Right cardiac atrium (tissue), 5 donors: ENCODE measurements around the gene COL16A1. TPM values are rescaled to one million over a fixed set of nuclear protein-coding genes. Genes with fewer than 3 reads are reported as not detected.

Experiments
- ATAC-seq, 2 donors: fragments of 200-7000 bp; cut with Tn5 transposase; one replicate each; pipeline versions ENCODE4 v1.8.0 to v1.9.1; 2020; ENCODE audit warnings: moderate library complexity in 2 of 2, mild to moderate bottlenecking in 1 of 2
- DNase-seq, 3 donors: peaks; one replicate each; pipeline ENCODE4 v3.0.0-alpha.2; 2020
- H3K27ac ChIP-seq: one replicate; pipeline ENCODE4 v1.5.1; 2013; ENCODE audit warnings: mild to moderate bottlenecking, low read length, control low read depth, moderate library complexity
- H3K27me3 ChIP-seq: one replicate; pipeline ENCODE4 v1.6.1; 2013; ENCODE audit not compliant: control insufficient read depth, insufficient read depth
- H3K4me1 ChIP-seq: one replicate; pipeline ENCODE4 v1.6.1; 2013; ENCODE audit warnings: low read length; ENCODE audit not compliant: control insufficient read depth, insufficient read depth
- H3K4me3 ChIP-seq: one replicate; pipeline ENCODE4 v1.5.1; 2013; ENCODE audit warnings: low read length, control low read depth
- H3K9me3 ChIP-seq: one replicate; pipeline ENCODE4 v1.6.1; 2013; ENCODE audit warnings: low read length; ENCODE audit not compliant: control insufficient read depth
- WGBS: extraction: QIAGEN DNeasy Blood & Tissue Kit; methylation state at CpG from one replicate; pipeline ENCODE4 v1.1.7; 2013; 5-methylcytosine and 5-hydroxymethylcytosine counted together
- intact Hi-C, 4 donors: fragments of 100-400 bp; cut with DNase I; formaldehyde crosslinking; loops; one replicate each; pipeline versions ENCODE4 v1.11.0 to v1.14.0; 2022 to 2023
- polyA plus RNA-seq: library from polyadenylated mRNA; stranded (reverse); fragments of 200-250 nt; gene quantifications from one replicate; pipeline ENCODE4 v1.2.3, GENCODE V29; 2013
- total RNA-seq, 4 donors: library from RNA; stranded (reverse); fragmentation: NEBNext Ultra II Directional; extraction: Animal tissue kit (Norgen Biotek cat#: 25700); gene quantifications; one replicate each; pipeline ENCODE4 v1.2.1, GENCODE V29; 2021
- donor health status: healthy with polysubstance abuse.
- donor health status: DM: no; HTN: yes; CAD: no.
- donor health status: DM: no; HTN: no; CAD: no.
- donor health status: DM: no; HTN: yes; CAD: no; lungs with severe emphysema.
- donor health status: DM: yes; HTN: yes; CAD: no.

Gene COL16A1
- total and polyA plus RNA-seq, 5 donors = 37.4 to 50.5 (median 50.3) TPM

DNA sequence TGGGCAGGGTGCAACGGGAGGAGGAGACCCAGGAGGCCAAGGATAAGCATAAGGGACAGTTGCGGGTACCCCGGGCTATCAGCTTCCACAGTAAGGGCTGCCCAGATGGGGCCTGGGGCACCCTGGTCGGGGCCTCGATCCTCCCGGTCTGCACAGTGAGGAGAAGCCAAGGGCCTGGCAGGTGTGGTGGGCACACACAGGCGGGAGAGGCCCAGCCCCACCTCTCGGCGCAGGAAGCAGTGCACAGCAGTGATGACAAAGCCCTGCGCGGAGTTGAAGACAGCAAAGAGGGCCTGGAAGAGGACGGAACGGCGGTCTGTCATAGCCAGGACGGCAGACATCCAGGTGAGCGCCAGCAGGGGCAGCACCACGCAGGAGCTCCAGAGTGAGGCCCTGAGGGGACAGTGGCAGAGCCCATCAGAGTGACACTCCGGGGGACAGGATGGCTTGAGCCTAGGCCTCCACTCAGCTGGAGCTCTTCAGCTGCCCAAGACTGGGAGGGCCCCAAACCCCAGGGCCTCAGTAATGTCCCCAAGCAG lies 29.0 kb upstream of the COL16A1 start:
- WGBS = 89% methylated on average over 18 of the region's 18 CpGs
- ATAC-seq (no peak), DNase-seq (peak in 2 of 3 donors; percentile 32 to 37)
- Histone ChIP-seq H3K9me3 (no peaks in the 10 kb centered on the region), H3K4me3 (no peak overlapping the region), H3K27ac (no peak overlapping the region), H3K4me1 (no peaks in the 10 kb centered on the region), H3K27me3 (no peaks in the 10 kb centered on the region)
- intact Hi-C loops = no loop called here

DNA sequence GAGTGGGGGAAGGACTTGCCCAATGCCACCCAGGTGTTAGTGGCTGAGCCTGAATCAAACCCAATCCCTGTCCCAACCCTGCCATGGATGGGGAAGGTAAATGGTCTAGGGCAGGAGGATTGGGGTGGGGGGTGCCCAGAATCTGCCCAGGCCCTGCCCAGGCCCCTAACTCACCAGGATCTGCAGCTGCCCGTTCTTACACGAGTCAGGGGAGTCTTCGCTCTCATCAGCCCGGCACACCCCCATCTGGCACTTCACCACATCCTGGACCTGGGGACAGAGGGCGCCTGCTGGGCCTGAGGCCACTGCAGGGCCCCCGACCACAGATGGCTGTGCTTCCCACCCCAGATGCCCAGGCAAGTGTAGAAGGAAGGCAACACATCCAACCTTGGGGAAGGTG lies 28.5 kb upstream of the COL16A1 start:
- peak in 2 of 3 donors; percentile 7 to 17 for DNase-seq

GRCh38 chr1:31731049-31731565 lies 27.3 kb upstream of the COL16A1 start:
- Histone ChIP-seq H3K27ac (no peak overlapping the region), H3K9me3 (no peaks in the 10 kb centered on the region), H3K4me1 (no peaks in the 10 kb centered on the region), H3K27me3 (no peaks in the 10 kb centered on the region), H3K4me3 (no peak overlapping the region)
- ATAC-seq (no peak), DNase-seq (peak in 1 of 3 donors; percentile 3)
- WGBS = 90% methylated on average over 12 of the region's 12 CpGs
- intact Hi-C loops = no loop called here

More for the DNA sequence above, 28.5 kb upstream of the COL16A1 start:
- intact Hi-C loops = no loop called here
- no peaks in the 10 kb centered on the region for H3K9me3 ChIP-seq
- no peak overlapping the region for H3K4me3 ChIP-seq
- no peak overlapping the region for H3K27ac ChIP-seq
- no peaks in the 10 kb centered on the region for H3K4me1 ChIP-seq
- WGBS = 74% methylated on average over 6 of the region's 6 CpGs
- ATAC-seq = no peak
- H3K27me3 ChIP-seq = no peaks in the 10 kb centered on the region

DNA sequence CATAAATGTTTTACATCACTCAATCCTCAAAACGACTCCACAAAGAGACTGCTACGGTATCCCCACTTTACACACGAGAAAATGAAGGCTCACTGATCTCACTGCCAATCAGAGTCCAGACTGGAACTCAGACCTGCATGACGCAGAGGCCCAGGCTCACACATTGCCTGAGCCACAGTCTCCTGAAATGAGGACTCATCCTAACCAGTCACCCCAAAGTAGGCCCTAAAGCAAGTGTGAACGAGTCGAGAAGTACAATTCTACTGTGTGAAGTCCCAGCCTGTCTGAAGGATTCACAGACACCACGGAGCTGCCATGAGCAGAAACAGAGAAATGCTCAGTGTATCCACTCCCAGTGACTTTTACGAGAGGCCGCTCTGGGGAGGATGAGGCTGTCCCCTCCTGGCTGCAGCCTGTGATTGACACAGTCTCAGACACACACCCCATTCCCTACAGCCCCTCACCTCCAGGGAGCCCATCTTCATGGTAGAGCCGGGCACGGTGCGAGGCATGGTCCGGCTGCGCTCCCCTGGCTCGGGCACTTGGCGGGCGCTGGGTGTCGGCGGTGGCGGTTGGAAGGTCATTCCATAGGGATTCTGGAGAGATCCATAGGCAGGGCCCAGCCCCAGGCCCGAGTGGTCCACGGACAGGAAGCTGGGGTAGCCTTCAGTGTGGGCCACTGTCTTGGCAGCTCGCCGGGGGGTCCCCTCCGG lies 26.7 kb upstream of the COL16A1 start:
- H3K27ac ChIP-seq = no peak overlapping the region

GRCh38 chr1:31727849-31728248 lies 24.0 kb upstream of the COL16A1 start:
- intact Hi-C loops = no loop called here
- WGBS = 94% methylated on average over 19 of the region's 19 CpGs
- DNase-seq = no peak
- no peak overlapping the region for H3K27ac ChIP-seq
- no peak for ATAC-seq
- no peaks in the 10 kb centered on the region for H3K9me3 ChIP-seq
- H3K4me1 ChIP-seq = no peaks in the 10 kb centered on the region
- H3K4me3 ChIP-seq = no peak overlapping the region
- H3K27me3 ChIP-seq = no peaks in the 10 kb centered on the region

More for the DNA sequence above, 26.7 kb upstream of the COL16A1 start:
- DNase-seq (no peak), ATAC-seq (no peak)
- WGBS = 88% methylated on average over 25 of the region's 25 CpGs
- no peaks in the 10 kb centered on the region for H3K4me1 ChIP-seq
- intact Hi-C loops = no loop called here
- H3K27me3 ChIP-seq = no peaks in the 10 kb centered on the region
- H3K9me3 ChIP-seq = no peaks in the 10 kb centered on the region
- no peak overlapping the region for H3K4me3 ChIP-seq

DNA sequence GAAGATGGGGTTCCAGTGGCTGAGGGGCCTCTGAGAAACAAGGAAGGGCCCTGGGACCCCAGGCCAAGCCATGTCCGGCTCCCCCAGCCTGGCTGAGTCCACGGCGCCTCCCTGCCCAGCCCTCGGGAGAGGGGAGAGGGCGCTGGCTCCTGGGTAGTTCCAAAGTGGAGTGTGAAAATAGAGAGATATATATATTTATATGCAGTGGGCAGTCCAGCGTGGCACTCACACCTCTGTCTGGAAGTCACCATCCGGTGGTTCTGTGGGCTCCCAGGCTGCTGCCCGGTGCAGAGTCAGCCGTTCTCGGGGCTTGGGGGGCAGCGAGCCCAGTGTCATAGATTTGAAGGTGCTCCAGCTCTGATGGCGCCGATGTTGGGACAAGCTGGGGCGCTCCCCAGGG lies 23.4 kb upstream of the COL16A1 start:
- intact Hi-C loops = no loop called here
- no peak for ATAC-seq
- Histone ChIP-seq H3K27ac (no peak overlapping the region), H3K9me3 (no peaks in the 10 kb centered on the region), H3K4me1 (no peaks in the 10 kb centered on the region), H3K4me3 (no peak overlapping the region), H3K27me3 (no peaks in the 10 kb centered on the region)
- WGBS = 94% methylated on average over 14 of the region's 14 CpGs
- no peak for DNase-seq

- intact Hi-C loops = no loop called here
- Histone ChIP-seq H3K4me1 (no peaks in the 10 kb centered on the region), H3K27ac (no peak overlapping the region), H3K4me3 (no peak overlapping the region), H3K27me3 (no peaks in the 10 kb centered on the region), H3K9me3 (no peaks in the 10 kb centered on the region)
- DNase-seq (no peak), ATAC-seq (no peak)
- 60% methylated on average over 4 of the region's 4 CpGs for WGBS
Observed at GRCh38 chr1:31726715-31727114, 22.9 kb upstream of the COL16A1 start.

GRCh38 chr1:31725777-31726535 lies 22.1 kb upstream of the COL16A1 start:
- no peak overlapping the region for H3K4me3 ChIP-seq
- no peaks in the 10 kb centered on the region for H3K27me3 ChIP-seq
- H3K27ac ChIP-seq = no peak overlapping the region
- WGBS = 83% methylated on average over 12 of the region's 12 CpGs
- ATAC-seq (no peak), DNase-seq (peak in 2 of 3 donors; percentile 45 to 54)
- H3K9me3 ChIP-seq = no peaks in the 10 kb centered on the region
- no peaks in the 10 kb centered on the region for H3K4me1 ChIP-seq
- intact Hi-C loops = no loop called here

DNA sequence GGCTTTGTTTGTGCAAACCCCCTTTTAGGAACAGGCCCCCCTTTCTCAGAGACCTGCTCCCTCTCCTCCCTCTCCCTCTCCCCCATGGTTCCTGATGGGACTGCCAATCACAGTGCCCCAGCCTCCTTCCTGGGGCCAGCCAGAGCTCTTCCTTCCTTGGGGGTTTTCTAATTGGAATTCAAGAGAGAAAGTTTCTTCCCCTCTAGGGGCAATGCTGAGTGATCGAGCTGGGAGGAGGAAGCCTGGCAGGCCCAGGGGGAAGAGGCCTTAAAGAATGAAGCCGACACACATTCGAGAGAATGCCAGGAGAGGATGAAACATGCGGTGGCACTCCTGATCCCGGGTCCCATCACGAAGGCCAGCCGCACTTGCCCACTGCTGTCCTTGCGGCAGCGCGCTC lies 21.3 kb upstream of the COL16A1 start:
- intact Hi-C loops = no loop called here
- H3K27me3 ChIP-seq = no peaks in the 10 kb centered on the region
- WGBS = 78% methylated on average over 10 of the region's 10 CpGs
- DNase-seq (peak in 1 of 3 donors; percentile 25), ATAC-seq (no peak)
- H3K4me3 ChIP-seq = no peak overlapping the region
- no peak overlapping the region for H3K27ac ChIP-seq
- no peaks in the 10 kb centered on the region for H3K4me1 ChIP-seq
- H3K9me3 ChIP-seq = no peaks in the 10 kb centered on the region

- ATAC-seq (no peak), DNase-seq (peak; percentile 74 to 88 (median 83))
- 30% methylated on average over 5 of the region's 5 CpGs for WGBS
- H3K9me3 ChIP-seq = no peaks in the 10 kb centered on the region
- H3K27me3 ChIP-seq = no peaks in the 10 kb centered on the region
- H3K27ac ChIP-seq = no peak overlapping the region
- no peak overlapping the region for H3K4me3 ChIP-seq
- no peaks in the 10 kb centered on the region for H3K4me1 ChIP-seq
- intact Hi-C loops = no loop called here
Observed at GRCh38 chr1:31723828-31724359, 20.1 kb upstream of the COL16A1 start.
